GM10248 (cell line): Measurements from ENCODE around the gene ELF2.
"Not testable (repeated sequence)": the region's sequence is repeated elsewhere in the genome, so short reads cannot be mapped to it uniquely, and the experiment has no call there.

ENCODE experiments used
- CTCF ChIA-PET: fragments of 300-600 bp; sonication (Branson Sonifier 250); formaldehyde crosslinking; extraction: SDS; loops from one replicate; lab custom pipeline; 2021; ENCODE audit warnings: antibody characterized with exemption; lab: Yijun Ruan, JAX
- POLR2A ChIA-PET: fragments of 350-650 bp; sonication (Branson Sonifier 250); formaldehyde crosslinking; extraction: SDS; loops from one replicate; lab custom pipeline; 2020; ENCODE audit warnings: antibody characterized with exemption; lab: Yijun Ruan, JAX
- DNase-seq: peaks from one replicate; pipeline ENCODE4 v3.0.0; 2012; ENCODE audit errors: extremely low spot score
- CTCF ChIP-seq: IDR thresholded peaks from 2 replicates; pipeline ENCODE4 v1.5.1; 2012; ENCODE audit warnings: mild to moderate bottlenecking, low read depth; ENCODE audit errors: extremely low read depth, missing control alignments, control extremely low read depth

The ELF2 gene

DNA sequence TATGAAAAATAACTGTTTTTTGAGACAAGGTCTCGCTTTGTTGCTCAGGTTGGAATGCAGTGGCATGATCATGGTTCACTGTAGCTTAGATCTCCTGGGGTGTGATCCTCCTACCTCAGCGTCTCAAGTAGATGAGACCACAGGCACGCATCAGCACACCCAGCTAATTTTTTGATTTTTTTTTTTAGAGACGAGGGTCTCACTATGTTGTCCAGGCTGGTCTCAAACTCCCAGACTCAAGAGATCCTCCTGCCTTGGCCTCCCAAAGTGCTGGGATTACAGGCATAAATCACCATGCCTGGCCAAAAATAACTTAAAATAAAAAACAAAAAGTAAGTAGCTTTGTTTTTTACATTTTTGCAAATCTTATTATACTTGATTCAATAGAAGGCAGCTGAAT is 98.1 kb downstream of the ELF2 start:
- POLR2A ChIA-PET, result interaction anchor here (1.7 kb wide), 1 partner anchor 98 kb away, joined by 6 read pairs; the partner anchor contains the start of gene ELF2
- no peak for TF ChIP-seq CTCF
- no peak for DNase-seq
- CTCF ChIA-PET, result interaction anchor here (1.6 to 1.9 kb wide), 3 partner anchors 19 to 48 kb away, joined by 4 to 11 read pairs (median 7); no protein-coding TSS in a partner anchor

- DNase-seq, result no peak
- ChIA-PET POLR2A (interaction anchor here (1.7 kb wide), 1 partner anchor 99 kb away, joined by 6 read pairs; the partner anchor contains the start of gene ELF2), CTCF (interaction anchor here (1.2 to 1.9 kb wide), 4 partner anchors 18 to 47 kb away, joined by 3 to 6 read pairs (median 4); no protein-coding TSS in a partner anchor)
- TF ChIP-seq CTCF, result no peak
Measured at GRCh38 chr4:139077567-139078355, 99.3 kb downstream of the ELF2 start.

DNA sequence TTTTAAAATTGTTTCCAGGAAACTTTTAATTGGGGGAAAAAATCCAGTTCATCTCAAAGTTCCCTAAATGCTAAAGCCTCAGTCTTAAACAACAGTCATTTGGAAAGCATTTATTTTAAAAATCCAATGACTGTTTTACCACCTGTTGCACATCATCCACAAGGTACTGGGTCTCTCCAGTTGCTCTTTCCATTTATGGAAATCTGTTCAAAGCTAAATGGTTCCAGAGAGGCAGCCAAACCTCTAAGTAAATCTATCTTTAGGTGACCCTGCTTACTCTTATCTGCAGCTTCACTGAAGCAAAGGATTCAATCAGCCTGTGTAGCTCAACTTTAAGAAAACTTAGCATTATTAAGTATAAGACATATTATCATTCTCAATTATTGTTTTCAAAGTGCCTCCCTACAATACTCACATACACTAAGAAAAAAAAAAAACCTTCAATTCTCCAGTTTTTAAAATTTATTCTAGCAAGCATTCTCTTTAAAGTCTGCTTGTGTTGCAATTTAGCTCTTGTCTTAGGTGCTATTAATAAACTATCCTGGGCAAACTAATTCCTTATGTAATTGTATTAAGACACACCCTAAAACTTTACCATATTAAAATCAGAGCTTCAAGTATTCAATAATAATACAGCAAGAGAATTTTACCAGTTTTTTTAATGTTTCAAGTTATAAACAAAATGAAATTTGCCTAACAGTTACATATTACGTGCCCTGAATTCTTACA is 100.8 kb downstream of the ELF2 start:
- ChIA-PET CTCF (interaction anchor here (1.2 to 1.9 kb wide), 3 partner anchors 9 to 46 kb away, joined by 3 to 6 read pairs (median 6); no protein-coding TSS in a partner anchor), POLR2A (no interaction called here)
- TF ChIP-seq CTCF, result no peak
- DNase-seq, result no peak

DNA sequence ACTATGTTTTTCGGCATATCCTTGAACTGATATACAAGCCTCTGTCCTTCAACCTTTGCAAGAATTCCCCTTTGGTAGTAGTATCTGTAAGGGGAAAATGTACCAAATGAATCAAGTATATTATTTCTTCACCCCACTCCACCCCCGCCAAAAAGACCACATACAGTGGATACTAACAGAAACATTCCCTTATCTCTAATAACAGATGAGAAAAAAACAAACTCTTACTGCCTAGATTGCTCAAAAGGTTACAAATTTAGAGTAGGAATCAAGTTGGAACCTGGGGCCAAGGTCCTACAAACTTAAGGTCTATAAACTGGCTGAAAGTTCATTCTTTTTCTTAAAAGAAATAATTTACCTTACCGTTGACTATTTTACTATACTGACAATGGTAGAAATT is 116.4 kb downstream of the ELF2 start:
- no peak for DNase-seq
- POLR2A ChIA-PET, result no interaction called here
- no peak for TF ChIP-seq CTCF
- CTCF ChIA-PET, result interaction anchor here (1.1 to 2.0 kb wide), 2 partner anchors 30 to 37 kb away, joined by 3 to 10 read pairs; no protein-coding TSS in a partner anchor

- CTCF ChIA-PET, result interaction anchor here (0.9 to 2.0 kb wide), 4 partner anchors 10 to 169 kb away, joined by 3 to 10 read pairs (median 4); no protein-coding TSS in a partner anchor
- POLR2A ChIA-PET, DNase-seq: not testable (repeated sequence)
Measured at GRCh38 chr4:139059026-139059425, 118.0 kb downstream of the ELF2 start.

- no peak for TF ChIP-seq CTCF
- ChIA-PET CTCF (interaction anchor here (1.0 to 1.8 kb wide), 3 partner anchors 24 to 26 kb away, joined by 3 to 5 read pairs (median 3); no protein-coding TSS in a partner anchor), POLR2A (no interaction called here)
- DNase-seq, result no peak
Measured at GRCh38 chr4:139054791-139055505, 122.1 kb downstream of the ELF2 start.
